ENCODE data around the gene ISG15. TPM values are rescaled to one million over a fixed set of nuclear protein-coding genes. Genes with fewer than 3 reads are reported as not detected.

ISG15 gene
- total RNA-seq, 6 experiments from 2014 or later, result 38.4 to 89.1 (median 42.1) TPM

- H3K27me3 Mint-ChIP-seq (ENCODE audit: insufficient read depth), result peaks cover 7% of the 10 kb centered on the region
- no peak overlapping the region for H3K27ac Mint-ChIP-seq
- DNase-seq, result no peak
- H3K36me3 Mint-ChIP-seq (ENCODE audit: low read depth), result peaks cover 5% of the 10 kb centered on the region; the same call in 1 of the 2 replicates
- TF ChIP-seq CTCF (IDR thresholded peaks at IDR 0.05), result no peak
- H3K4me3 Mint-ChIP-seq, result peak overlapping the region; percentile 20; the same call in 1 of the 2 replicates
- no peaks in the 10 kb centered on the region for H3K9me3 Mint-ChIP-seq
- no peaks in the 10 kb centered on the region; the same call in 1 of the 2 replicates for H3K4me1 Mint-ChIP-seq (ENCODE audit: low read depth)
Observed at GRCh38 chr1:1039145-1039910, 26.0 kb downstream of the ISG15 start.

- Mint-ChIP-seq H3K27ac (no peak overlapping the region), H3K4me3 (peak overlapping the region; percentile 20)
Observed at GRCh38 chr1:1040004-1040991, 27.0 kb downstream of the ISG15 start.

DNA sequence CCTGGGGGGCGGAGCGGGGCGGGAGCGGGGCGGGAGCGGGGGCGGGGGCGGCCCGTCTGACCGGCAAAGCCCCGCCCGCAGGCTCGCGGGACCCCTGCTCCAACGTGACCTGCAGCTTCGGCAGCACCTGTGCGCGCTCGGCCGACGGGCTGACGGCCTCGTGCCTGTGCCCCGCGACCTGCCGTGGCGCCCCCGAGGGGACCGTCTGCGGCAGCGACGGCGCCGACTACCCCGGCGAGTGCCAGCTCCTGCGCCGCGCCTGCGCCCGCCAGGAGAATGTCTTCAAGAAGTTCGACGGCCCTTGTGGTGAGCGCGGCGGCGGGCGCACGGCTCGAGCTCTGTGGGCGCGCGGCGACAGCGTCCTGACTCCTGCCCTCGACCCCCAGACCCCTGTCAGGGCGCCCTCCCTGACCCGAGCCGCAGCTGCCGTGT, 27.8 kb downstream of the ISG15 start:
- DNase-seq, result no peak
- peaks cover 11% of the 10 kb centered on the region for H3K36me3 Mint-ChIP-seq (ENCODE audit: low read depth)
- no peaks in the 10 kb centered on the region; the same call in 1 of the 2 replicates for H3K4me1 Mint-ChIP-seq (ENCODE audit: low read depth)
- H3K4me3 Mint-ChIP-seq, result no peak overlapping the region
- H3K27me3 Mint-ChIP-seq (ENCODE audit: insufficient read depth), result peaks cover 10% of the 10 kb centered on the region
- H3K9me3 Mint-ChIP-seq, result no peaks in the 10 kb centered on the region
- no peak overlapping the region for H3K27ac Mint-ChIP-seq
- no peak for TF ChIP-seq CTCF (IDR thresholded peaks at IDR 0.05)

More at GRCh38 chr1:1040004-1040991, 27.0 kb downstream of the ISG15 start:
- H3K9me3 Mint-ChIP-seq, result no peaks in the 10 kb centered on the region
- peak; percentile 27; the same call in 1 of the 2 replicates for TF ChIP-seq CTCF (IDR thresholded peaks at IDR 0.05)
- H3K27me3 Mint-ChIP-seq (ENCODE audit: insufficient read depth), result peaks cover 7% of the 10 kb centered on the region
- H3K36me3 Mint-ChIP-seq (ENCODE audit: low read depth), result peaks cover 11% of the 10 kb centered on the region
- H3K4me1 Mint-ChIP-seq (ENCODE audit: low read depth), result no peaks in the 10 kb centered on the region; the same call in 1 of the 2 replicates
- DNase-seq, result peak; percentile 89

DNA sequence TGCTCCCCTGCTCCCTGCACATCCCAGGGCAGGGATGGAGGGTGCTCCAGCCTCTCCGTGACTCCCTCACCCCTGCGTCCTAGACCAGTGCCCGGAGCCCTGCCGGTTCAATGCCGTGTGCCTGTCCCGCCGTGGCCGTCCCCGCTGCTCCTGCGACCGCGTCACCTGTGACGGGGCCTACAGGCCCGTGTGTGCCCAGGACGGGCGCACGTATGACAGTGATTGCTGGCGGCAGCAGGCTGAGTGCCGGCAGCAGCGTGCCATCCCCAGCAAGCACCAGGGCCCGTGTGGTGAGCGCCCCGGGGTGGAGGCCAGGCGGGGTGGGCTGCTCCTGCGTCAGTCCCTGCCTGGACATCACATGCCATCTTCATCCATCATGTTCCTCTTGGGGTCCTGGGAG, 28.6 kb downstream of the ISG15 start:
- Mint-ChIP-seq H3K36me3 (ENCODE audit: low read depth) (peaks cover 11% of the 10 kb centered on the region), H3K9me3 (no peaks in the 10 kb centered on the region), H3K27me3 (ENCODE audit: insufficient read depth) (peaks cover 9% of the 10 kb centered on the region), H3K27ac (no peak overlapping the region), H3K4me3 (no peak overlapping the region), H3K4me1 (ENCODE audit: low read depth) (no peaks in the 10 kb centered on the region; the same call in 1 of the 2 replicates)
- DNase-seq, result no peak
- TF ChIP-seq CTCF (IDR thresholded peaks at IDR 0.05), result no peak

DNA sequence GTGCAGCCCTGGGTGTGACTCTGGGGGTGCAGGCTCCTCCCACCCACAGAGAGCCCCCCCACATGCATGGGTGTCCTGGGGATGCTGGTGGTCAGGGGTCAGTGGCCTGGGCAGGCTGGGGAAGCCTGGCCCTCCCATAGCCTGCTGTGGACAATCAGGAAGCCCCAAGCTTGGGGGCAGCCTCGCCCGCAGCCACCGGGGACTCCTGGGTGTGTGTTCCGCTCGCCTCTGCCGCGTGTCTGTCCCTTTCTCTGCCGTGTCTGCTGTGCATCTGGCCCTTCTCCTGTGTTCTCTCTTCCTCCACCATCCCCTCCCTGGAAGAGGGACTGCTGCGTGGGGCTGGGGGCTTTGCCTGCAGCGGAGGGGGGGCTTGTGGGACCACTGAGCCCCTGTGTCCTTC, 29.5 kb downstream of the ISG15 start:
- Mint-ChIP-seq H3K27ac (no peak overlapping the region), H3K27me3 (ENCODE audit: insufficient read depth) (peaks cover 9% of the 10 kb centered on the region), H3K9me3 (no peaks in the 10 kb centered on the region), H3K4me3 (no peak overlapping the region), H3K4me1 (ENCODE audit: low read depth) (no peaks in the 10 kb centered on the region; the same call in 1 of the 2 replicates), H3K36me3 (ENCODE audit: low read depth) (peaks cover 15% of the 10 kb centered on the region)
- TF ChIP-seq CTCF (IDR thresholded peaks at IDR 0.05), result no peak
- no peak for DNase-seq

All from HFFc6 (cell line).